ENCODE measurements around the gene NEU3.

NEU3 gene, protein sequence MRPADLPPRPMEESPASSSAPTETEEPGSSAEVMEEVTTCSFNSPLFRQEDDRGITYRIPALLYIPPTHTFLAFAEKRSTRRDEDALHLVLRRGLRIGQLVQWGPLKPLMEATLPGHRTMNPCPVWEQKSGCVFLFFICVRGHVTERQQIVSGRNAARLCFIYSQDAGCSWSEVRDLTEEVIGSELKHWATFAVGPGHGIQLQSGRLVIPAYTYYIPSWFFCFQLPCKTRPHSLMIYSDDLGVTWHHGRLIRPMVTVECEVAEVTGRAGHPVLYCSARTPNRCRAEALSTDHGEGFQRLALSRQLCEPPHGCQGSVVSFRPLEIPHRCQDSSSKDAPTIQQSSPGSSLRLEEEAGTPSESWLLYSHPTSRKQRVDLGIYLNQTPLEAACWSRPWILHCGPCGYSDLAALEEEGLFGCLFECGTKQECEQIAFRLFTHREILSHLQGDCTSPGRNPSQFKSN

GRCh38 chr11:74988541-74989259 is at the start of gene NEU3:
Gene NEU3, plus strand, starts transcription at chr11:74988933. Its CDS starts 128 bp downstream, at chr11:74989061.
- Histone ChIP-seq H3K9me3 (ENCODE audit: control insufficient read depth, insufficient read depth, low read length) (no peaks in the 10 kb centered on the region), H3K4me1 (ENCODE audit: control insufficient read depth, insufficient read depth, low read length) (peaks cover 3% of the 10 kb centered on the region; the same call in 1 of the 2 replicates), H3K9ac (ENCODE audit: low read depth, low read length) (peak within 1 kb of the TSS; percentile 46; the same call in 1 of the 2 replicates), H3K4me3 (ENCODE audit: low read depth, low read length) (peak within 1 kb of the TSS; percentile 70), H3K27ac (ENCODE audit: low read depth, low read length) (peak within 1 kb of the TSS; percentile 80), H3K27me3 (ENCODE audit: control insufficient read depth, insufficient read depth, low read length) (no peaks in the 10 kb centered on the region), H3K36me3 (ENCODE audit: control insufficient read depth, insufficient read depth, low read length) (no peaks in the 10 kb centered on the region)

GRCh38 chr11:74941492-74941891 is 47.2 kb upstream of the NEU3 start:
- Histone ChIP-seq H3K36me3 (ENCODE audit: control insufficient read depth, insufficient read depth, low read length) (peaks cover 29% of the 10 kb centered on the region), H3K27ac (ENCODE audit: low read depth, low read length) (no peak overlapping the region), H3K4me1 (ENCODE audit: control insufficient read depth, insufficient read depth, low read length) (no peaks in the 10 kb centered on the region), H3K4me3 (ENCODE audit: low read depth, low read length) (no peak overlapping the region), H3K9me3 (ENCODE audit: control insufficient read depth, insufficient read depth, low read length) (no peaks in the 10 kb centered on the region), H3K27me3 (ENCODE audit: control insufficient read depth, insufficient read depth, low read length) (no peaks in the 10 kb centered on the region), H3K9ac (ENCODE audit: low read depth, low read length) (no peak overlapping the region)

- H3K27ac ChIP-seq (ENCODE audit: low read depth, low read length), result no peak overlapping the region
- H3K4me3 ChIP-seq (ENCODE audit: low read depth, low read length), result no peak overlapping the region
- no peaks in the 10 kb centered on the region for H3K4me1 ChIP-seq (ENCODE audit: control insufficient read depth, insufficient read depth, low read length)
- no peaks in the 10 kb centered on the region for H3K27me3 ChIP-seq (ENCODE audit: control insufficient read depth, insufficient read depth, low read length)
- peaks cover 24% of the 10 kb centered on the region for H3K36me3 ChIP-seq (ENCODE audit: control insufficient read depth, insufficient read depth, low read length)
- no peak overlapping the region for H3K9ac ChIP-seq (ENCODE audit: low read depth, low read length)
- H3K9me3 ChIP-seq (ENCODE audit: control insufficient read depth, insufficient read depth, low read length), result no peaks in the 10 kb centered on the region
Measured at GRCh38 chr11:74942073-74942759, 46.5 kb upstream of the NEU3 start.

- H3K9ac ChIP-seq (ENCODE audit: low read depth, low read length), result peak overlapping the region; percentile 75
- no peaks in the 10 kb centered on the region for H3K27me3 ChIP-seq (ENCODE audit: control insufficient read depth, insufficient read depth, low read length)
- peak overlapping the region; percentile 44 for H3K27ac ChIP-seq (ENCODE audit: low read depth, low read length)
- peaks cover 21% of the 10 kb centered on the region for H3K36me3 ChIP-seq (ENCODE audit: control insufficient read depth, insufficient read depth, low read length)
- H3K4me1 ChIP-seq (ENCODE audit: control insufficient read depth, insufficient read depth, low read length), result peaks cover 6% of the 10 kb centered on the region
- H3K4me3 ChIP-seq (ENCODE audit: low read depth, low read length), result peak overlapping the region; percentile 90
- H3K9me3 ChIP-seq (ENCODE audit: control insufficient read depth, insufficient read depth, low read length), result no peaks in the 10 kb centered on the region
Measured at GRCh38 chr11:74948546-74948897, 40.2 kb upstream of the NEU3 start.

- Histone ChIP-seq H3K27ac (ENCODE audit: low read depth, low read length) (peak within 1 kb of the TSS; percentile 76), H3K4me3 (ENCODE audit: low read depth, low read length) (peak within 1 kb of the TSS; percentile 90), H3K4me1 (ENCODE audit: control insufficient read depth, insufficient read depth, low read length) (peaks cover 6% of the 10 kb centered on the region), H3K9me3 (ENCODE audit: control insufficient read depth, insufficient read depth, low read length) (no peaks in the 10 kb centered on the region), H3K27me3 (ENCODE audit: control insufficient read depth, insufficient read depth, low read length) (no peaks in the 10 kb centered on the region), H3K36me3 (ENCODE audit: control insufficient read depth, insufficient read depth, low read length) (peaks cover 16% of the 10 kb centered on the region), H3K9ac (ENCODE audit: low read depth, low read length) (peak within 1 kb of the TSS; percentile 93)
Measured at GRCh38 chr11:74948898-74949752, 39.6 kb upstream of the NEU3 start, which contains the start of the genes SPCS2 and XRRA1. Gene SPCS2, plus strand, starts transcription at chr11:74949266. Its CDS starts 20 bp downstream, at chr11:74949286. Gene XRRA1, minus strand, starts transcription at chr11:74949091. Its CDS starts 8,213 bp downstream, at chr11:74940878.

- H3K36me3 ChIP-seq (ENCODE audit: control insufficient read depth, insufficient read depth, low read length), result peaks cover 12% of the 10 kb centered on the region
- no peaks in the 10 kb centered on the region for H3K9me3 ChIP-seq (ENCODE audit: control insufficient read depth, insufficient read depth, low read length)
- no peaks in the 10 kb centered on the region for H3K27me3 ChIP-seq (ENCODE audit: control insufficient read depth, insufficient read depth, low read length)
- peak overlapping the region; percentile 76 for H3K27ac ChIP-seq (ENCODE audit: low read depth, low read length)
- peak overlapping the region; percentile 93 for H3K9ac ChIP-seq (ENCODE audit: low read depth, low read length)
- peak overlapping the region; percentile 90 for H3K4me3 ChIP-seq (ENCODE audit: low read depth, low read length)
- peaks cover 6% of the 10 kb centered on the region for H3K4me1 ChIP-seq (ENCODE audit: control insufficient read depth, insufficient read depth, low read length)
Measured at GRCh38 chr11:74949753-74950137, 39.0 kb upstream of the NEU3 start.

DNA sequence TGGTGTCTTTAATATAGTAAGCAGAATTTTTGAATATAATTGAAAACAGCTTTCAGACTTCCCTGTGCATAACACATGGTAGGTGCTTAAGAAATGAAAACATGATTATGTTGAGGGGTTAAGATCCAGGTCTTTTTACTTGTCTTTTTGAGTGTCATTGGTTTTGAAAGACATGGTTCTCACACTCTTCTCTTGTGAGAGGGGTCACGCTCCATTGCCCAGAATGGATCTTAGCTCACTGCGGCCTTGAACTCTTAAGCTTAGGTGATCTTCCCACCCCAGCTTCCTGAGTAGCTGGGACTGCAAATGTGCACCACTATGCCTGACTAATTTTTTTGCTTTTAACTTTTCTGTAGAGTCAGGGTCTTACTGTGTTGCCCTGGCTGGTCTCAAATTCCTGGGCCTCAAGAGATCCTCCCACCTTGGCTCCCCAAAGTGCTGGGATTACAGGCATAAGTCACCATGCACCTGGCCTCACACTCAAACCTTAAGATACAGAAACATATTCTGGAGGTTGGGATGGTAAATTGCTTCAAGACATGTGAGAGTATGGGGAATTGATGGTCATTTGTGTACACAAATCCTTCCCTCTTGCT is 38.3 kb upstream of the NEU3 start:
- Histone ChIP-seq H3K9ac (ENCODE audit: low read depth, low read length) (peak overlapping the region; percentile 93; the same call in 1 of the 2 replicates), H3K4me3 (ENCODE audit: low read depth, low read length) (peak overlapping the region; percentile 90), H3K4me1 (ENCODE audit: control insufficient read depth, insufficient read depth, low read length) (peaks cover 6% of the 10 kb centered on the region), H3K27me3 (ENCODE audit: control insufficient read depth, insufficient read depth, low read length) (no peaks in the 10 kb centered on the region), H3K36me3 (ENCODE audit: control insufficient read depth, insufficient read depth, low read length) (peaks cover 12% of the 10 kb centered on the region), H3K27ac (ENCODE audit: low read depth, low read length) (no peak overlapping the region), H3K9me3 (ENCODE audit: control insufficient read depth, insufficient read depth, low read length) (no peaks in the 10 kb centered on the region)

GRCh38 chr11:74951226-74951625 is 37.5 kb upstream of the NEU3 start:
- Histone ChIP-seq H3K27ac (ENCODE audit: low read depth, low read length) (no peak overlapping the region), H3K9ac (ENCODE audit: low read depth, low read length) (no peak overlapping the region), H3K27me3 (ENCODE audit: control insufficient read depth, insufficient read depth, low read length) (no peaks in the 10 kb centered on the region), H3K4me3 (ENCODE audit: low read depth, low read length) (no peak overlapping the region), H3K36me3 (ENCODE audit: control insufficient read depth, insufficient read depth, low read length) (peaks cover 12% of the 10 kb centered on the region), H3K9me3 (ENCODE audit: control insufficient read depth, insufficient read depth, low read length) (no peaks in the 10 kb centered on the region), H3K4me1 (ENCODE audit: control insufficient read depth, insufficient read depth, low read length) (peaks cover 6% of the 10 kb centered on the region)

GRCh38 chr11:74952752-74953151 is 36.0 kb upstream of the NEU3 start:
- Histone ChIP-seq H3K4me1 (ENCODE audit: control insufficient read depth, insufficient read depth, low read length) (peaks cover 6% of the 10 kb centered on the region), H3K4me3 (ENCODE audit: low read depth, low read length) (no peak overlapping the region), H3K27ac (ENCODE audit: low read depth, low read length) (no peak overlapping the region), H3K9ac (ENCODE audit: low read depth, low read length) (no peak overlapping the region), H3K9me3 (ENCODE audit: control insufficient read depth, insufficient read depth, low read length) (no peaks in the 10 kb centered on the region), H3K36me3 (ENCODE audit: control insufficient read depth, insufficient read depth, low read length) (peaks cover 19% of the 10 kb centered on the region), H3K27me3 (ENCODE audit: control insufficient read depth, insufficient read depth, low read length) (no peaks in the 10 kb centered on the region)

DNA sequence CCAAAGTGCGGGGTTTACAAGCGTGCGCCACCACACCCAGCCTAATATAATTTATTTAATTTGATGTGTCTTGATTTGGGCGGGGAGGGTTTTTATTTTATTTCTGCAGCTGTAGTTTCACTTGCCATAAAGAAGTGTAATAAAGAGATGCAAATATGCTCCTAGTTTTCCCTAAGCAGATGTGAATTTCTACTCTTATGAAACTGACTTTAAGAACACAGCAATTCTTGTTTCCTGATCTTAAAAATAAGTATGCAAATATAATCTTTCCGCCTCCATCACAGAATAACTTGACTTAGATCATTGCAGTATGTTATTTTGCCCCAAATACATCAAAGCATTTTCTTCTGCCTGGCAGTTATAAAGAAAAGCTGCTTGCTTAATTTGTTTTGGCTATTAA is 35.3 kb upstream of the NEU3 start:
- H3K36me3 ChIP-seq (ENCODE audit: control insufficient read depth, insufficient read depth, low read length), result peaks cover 19% of the 10 kb centered on the region
- no peaks in the 10 kb centered on the region for H3K9me3 ChIP-seq (ENCODE audit: control insufficient read depth, insufficient read depth, low read length)
- no peak overlapping the region for H3K27ac ChIP-seq (ENCODE audit: low read depth, low read length)
- H3K9ac ChIP-seq (ENCODE audit: low read depth, low read length), result no peak overlapping the region
- peaks cover 6% of the 10 kb centered on the region for H3K4me1 ChIP-seq (ENCODE audit: control insufficient read depth, insufficient read depth, low read length)
- no peak overlapping the region for H3K4me3 ChIP-seq (ENCODE audit: low read depth, low read length)
- no peaks in the 10 kb centered on the region for H3K27me3 ChIP-seq (ENCODE audit: control insufficient read depth, insufficient read depth, low read length)
